Measurements from ENCODE around the gene CRYAA.
"Not testable (repeated sequence)": the region's sequence is repeated elsewhere in the genome, so short reads cannot be mapped to it uniquely, and the experiment has no call there.

The CRYAA gene

GRCh38 chr21:43177043-43177906 is 8.5 kb downstream of the CRYAA start:
- DNase-seq (ENCODE audit: low read depth in 2 of 2, low spot score in 1 of 2): not testable (repeated sequence)

GRCh38 chr21:43178175-43178826 is 9.5 kb downstream of the CRYAA start:
- DNase-seq (ENCODE audit: low read depth in 2 of 2, low spot score in 1 of 2): not testable (repeated sequence)

- DNase-seq (ENCODE audit: low read depth in 2 of 2, low spot score in 1 of 2): not testable (repeated sequence)
Observed at GRCh38 chr21:43181033-43181432, 12.2 kb downstream of the CRYAA start.

GRCh38 chr21:43187268-43187667 is 18.5 kb downstream of the CRYAA start:
- DNase-seq (ENCODE audit: low read depth in 2 of 2, low spot score in 1 of 2): not testable (repeated sequence)

GRCh38 chr21:43187715-43188114 is 18.9 kb downstream of the CRYAA start:
- no peak for DNase-seq (ENCODE audit: low read depth in 2 of 2, low spot score in 1 of 2)

GRCh38 chr21:43188181-43188580 is 19.4 kb downstream of the CRYAA start:
- DNase-seq (ENCODE audit: low read depth in 2 of 2, low spot score in 1 of 2): no peak

GRCh38 chr21:43188592-43189210 is 19.9 kb downstream of the CRYAA start:
- DNase-seq (ENCODE audit: low read depth in 2 of 2, low spot score in 1 of 2): no peak

GRCh38 chr21:43189936-43190335 is 21.1 kb downstream of the CRYAA start:
- no peak for DNase-seq (ENCODE audit: low read depth in 2 of 2, low spot score in 1 of 2)

GRCh38 chr21:43190544-43190943 is 21.7 kb downstream of the CRYAA start:
- no peak for DNase-seq (ENCODE audit: low read depth in 2 of 2, low spot score in 1 of 2)

- DNase-seq (ENCODE audit: low read depth in 2 of 2, low spot score in 1 of 2): no peak
Observed at GRCh38 chr21:43190951-43191350, 22.1 kb downstream of the CRYAA start.

- DNase-seq (ENCODE audit: low read depth in 2 of 2, low spot score in 1 of 2): no peak
Observed at GRCh38 chr21:43191521-43191920, 22.7 kb downstream of the CRYAA start.

- no peak for DNase-seq (ENCODE audit: low read depth in 2 of 2, low spot score in 1 of 2)
Observed at GRCh38 chr21:43191971-43192370, 23.2 kb downstream of the CRYAA start.

GRCh38 chr21:43192501-43193081 is 23.8 kb downstream of the CRYAA start:
- DNase-seq (ENCODE audit: low read depth in 2 of 2, low spot score in 1 of 2): no peak

GRCh38 chr21:43193088-43193650 is 24.4 kb downstream of the CRYAA start:
- DNase-seq (ENCODE audit: low read depth in 2 of 2, low spot score in 1 of 2): no peak

- DNase-seq (ENCODE audit: low read depth in 2 of 2, low spot score in 1 of 2): no peak
Observed at GRCh38 chr21:43193651-43194302, 25.0 kb downstream of the CRYAA start.

- no peak for DNase-seq (ENCODE audit: low read depth in 2 of 2, low spot score in 1 of 2)
Observed at GRCh38 chr21:43194303-43195120, 25.7 kb downstream of the CRYAA start.

- no peak for DNase-seq (ENCODE audit: low read depth in 2 of 2, low spot score in 1 of 2)
Observed at GRCh38 chr21:43195121-43196021, 26.6 kb downstream of the CRYAA start.

- DNase-seq (ENCODE audit: low read depth in 2 of 2, low spot score in 1 of 2): no peak
Observed at GRCh38 chr21:43196826-43197225, 28.0 kb downstream of the CRYAA start.

- no peak for DNase-seq (ENCODE audit: low read depth in 2 of 2, low spot score in 1 of 2)
Observed at GRCh38 chr21:43198376-43198775, 29.6 kb downstream of the CRYAA start.

Data from stimulated activated CD8-positive, alpha-beta memory T cell treated with anti-CD3 and anti-CD28 coated beads, Interleukin-4, amount 100 ng/mL, for 4 hours (primary cell).